Epithelial cell of prostate (primary cell): ENCODE data around the gene SEC22C.

Experiments
- DNase-seq: peaks from one replicate; pipeline ENCODE4 v3.0.0-alpha.2; 2011; ENCODE audit warnings: low read depth, low spot score
- H3K27ac ChIP-seq: fragments of 450-650 bp; 2 replicates; pipeline ENCODE4 v1.5.1; 2017; ENCODE audit warnings: mild to moderate bottlenecking

SEC22C gene

GRCh38 chr3:42539871-42540714, 41.7 kb downstream of the SEC22C start:
- DNase-seq, result no peak
- H3K27ac ChIP-seq, result no peak overlapping the region

DNA sequence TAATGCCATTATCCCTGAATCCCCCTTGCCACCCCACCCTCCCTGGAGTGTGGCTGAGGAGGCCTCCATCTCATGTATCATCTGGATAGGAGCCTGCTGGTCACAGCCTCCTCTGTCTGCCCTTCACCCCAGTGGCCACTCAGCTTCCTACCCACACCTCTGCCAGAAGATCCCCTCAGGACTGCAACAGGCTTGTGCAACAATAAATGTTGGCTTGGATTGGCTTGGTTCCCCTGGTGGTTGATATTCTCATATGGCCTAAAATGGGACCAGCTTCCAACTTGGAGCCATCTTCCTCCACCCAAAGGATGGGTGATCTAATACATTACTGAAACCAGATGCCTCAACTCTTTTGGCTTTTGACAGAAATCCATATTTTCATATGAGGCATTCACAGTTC, 44.4 kb downstream of the SEC22C start:
- DNase-seq, result no peak
- H3K27ac ChIP-seq, result no peak overlapping the region

DNA sequence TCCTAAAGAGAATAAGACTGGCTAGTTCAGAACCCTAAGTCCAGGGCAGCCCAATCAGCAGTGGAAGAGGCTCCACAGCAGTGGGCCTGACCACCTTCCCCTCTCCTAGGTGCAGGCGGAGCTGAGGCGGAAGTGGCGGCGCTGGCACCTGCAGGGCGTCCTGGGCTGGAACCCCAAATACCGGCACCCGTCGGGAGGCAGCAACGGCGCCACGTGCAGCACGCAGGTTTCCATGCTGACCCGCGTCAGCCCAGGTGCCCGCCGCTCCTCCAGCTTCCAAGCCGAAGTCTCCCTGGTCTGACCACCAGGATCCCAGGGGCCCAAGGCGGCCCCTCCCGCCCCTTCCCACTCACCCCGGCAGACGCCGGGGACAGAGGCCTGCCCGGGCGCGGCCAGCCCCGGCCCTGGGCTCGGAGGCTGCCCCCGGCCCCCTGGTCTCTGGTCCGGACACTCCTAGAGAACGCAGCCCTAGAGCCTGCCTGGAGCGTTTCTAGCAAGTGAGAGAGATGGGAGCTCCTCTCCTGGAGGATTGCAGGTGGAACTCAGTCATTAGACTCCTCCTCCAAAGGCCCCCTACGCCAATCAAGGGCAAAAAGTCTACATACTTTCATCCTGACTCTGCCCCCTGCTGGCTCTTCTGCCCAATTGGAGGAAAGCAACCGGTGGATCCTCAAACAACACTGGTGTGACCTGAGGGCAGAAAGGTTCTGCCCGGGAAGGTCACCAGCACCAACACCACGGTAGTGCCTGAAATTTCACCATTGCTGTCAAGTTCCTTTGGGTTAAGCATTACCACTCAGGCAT, 45.6 kb downstream of the SEC22C start:
- no peak overlapping the region for H3K27ac ChIP-seq
- no peak for DNase-seq

- DNase-seq, result no peak
- H3K27ac ChIP-seq, result no peak overlapping the region
Observed at GRCh38 chr3:42533161-42533897, 48.4 kb downstream of the SEC22C start.

DNA sequence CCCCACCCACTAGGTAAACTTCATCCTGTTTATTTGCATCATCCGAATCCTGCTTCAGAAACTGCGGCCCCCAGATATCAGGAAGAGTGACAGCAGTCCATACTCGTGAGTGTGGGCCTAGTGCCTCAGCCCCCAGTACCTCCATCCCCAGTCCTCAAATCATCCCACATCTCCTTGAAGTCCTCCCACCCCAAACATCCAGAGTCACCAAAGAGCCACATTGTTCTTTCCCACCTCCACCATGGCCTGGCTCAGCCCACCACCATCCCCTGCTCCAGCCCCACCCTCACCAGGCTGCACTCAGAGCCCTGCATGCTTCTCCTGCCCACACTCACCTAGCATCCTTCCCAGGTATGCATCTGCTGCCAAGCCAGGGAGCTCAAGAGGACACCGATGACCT, 49.5 kb downstream of the SEC22C start:
- no peak for DNase-seq
- H3K27ac ChIP-seq, result no peak overlapping the region

- no peak for DNase-seq
- H3K27ac ChIP-seq, result no peak overlapping the region
Observed at GRCh38 chr3:42531470-42531869, 50.3 kb downstream of the SEC22C start.

GRCh38 chr3:42530073-42530472, 51.7 kb downstream of the SEC22C start:
- DNase-seq, result no peak
- H3K27ac ChIP-seq, result no peak overlapping the region

GRCh38 chr3:42529468-42529867, 52.3 kb downstream of the SEC22C start:
- DNase-seq, result no peak
- H3K27ac ChIP-seq, result no peak overlapping the region

GRCh38 chr3:42527368-42527917, 54.3 kb downstream of the SEC22C start:
- DNase-seq, result no peak
- H3K27ac ChIP-seq, result no peak overlapping the region

- H3K27ac ChIP-seq, result no peak overlapping the region
- no peak for DNase-seq
Observed at GRCh38 chr3:42526616-42527367, 55.0 kb downstream of the SEC22C start.

DNA sequence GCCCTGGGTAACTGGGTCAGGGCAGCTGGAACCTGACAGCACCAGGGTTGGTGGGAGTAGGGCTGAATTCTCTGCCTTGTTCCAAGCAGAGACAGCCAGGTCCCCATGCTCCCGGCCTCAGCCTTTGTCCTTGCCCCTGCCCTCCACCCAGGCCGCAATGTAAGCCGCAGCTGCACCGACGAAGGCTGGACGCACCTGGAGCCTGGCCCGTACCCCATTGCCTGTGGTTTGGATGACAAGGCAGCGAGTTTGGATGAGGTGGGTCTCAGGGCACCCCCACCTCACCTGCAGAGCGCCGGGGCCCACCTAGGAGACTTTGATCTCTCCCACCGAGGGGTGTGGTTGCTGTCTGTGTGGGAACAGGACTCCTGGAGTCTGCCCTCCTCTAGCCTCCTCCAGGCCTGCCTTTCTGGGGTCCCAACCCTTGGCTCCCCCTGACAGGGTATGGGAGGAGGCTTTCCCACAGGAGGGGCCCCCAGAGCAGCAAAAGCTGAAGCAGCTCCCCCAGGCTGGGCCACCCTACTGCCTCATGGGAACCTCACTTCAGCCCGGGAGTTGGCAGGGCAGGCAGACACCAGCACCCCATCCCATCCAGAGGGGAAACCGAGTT, 55.9 kb downstream of the SEC22C start:
- DNase-seq, result no peak
- H3K27ac ChIP-seq, result no peak overlapping the region

- H3K27ac ChIP-seq, result no peak overlapping the region
- no peak for DNase-seq
Observed at GRCh38 chr3:42525212-42525611, 56.6 kb downstream of the SEC22C start.

- DNase-seq, result no peak
- H3K27ac ChIP-seq, result no peak overlapping the region
Observed at GRCh38 chr3:42524751-42525150, 57.0 kb downstream of the SEC22C start.

- DNase-seq, result no peak
- no peak overlapping the region for H3K27ac ChIP-seq
Observed at GRCh38 chr3:42520906-42521305, 60.9 kb downstream of the SEC22C start.

DNA sequence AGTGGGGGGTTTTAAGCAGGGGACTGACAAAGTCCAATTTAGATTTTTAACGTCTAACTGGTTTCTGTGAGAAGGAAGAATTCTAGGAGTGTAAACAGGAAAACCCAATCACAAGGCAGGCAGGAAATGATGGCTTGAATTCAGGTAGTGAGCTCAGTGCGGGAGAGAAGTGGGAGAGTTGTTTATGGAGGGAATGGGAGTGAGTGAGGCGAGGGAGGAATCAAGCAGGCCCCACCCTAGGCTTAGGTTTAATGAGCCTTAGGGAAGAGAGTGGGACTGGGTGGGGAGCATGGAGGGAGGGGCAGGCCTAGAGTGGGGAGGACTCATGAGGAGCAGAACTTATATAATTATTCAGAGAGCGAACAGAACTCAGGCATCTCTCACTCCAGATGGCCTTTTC, 61.4 kb downstream of the SEC22C start:
- no peak overlapping the region for H3K27ac ChIP-seq
- DNase-seq, result no peak

GRCh38 chr3:42519568-42519962, 62.2 kb downstream of the SEC22C start:
- no peak for DNase-seq
- no peak overlapping the region for H3K27ac ChIP-seq

- DNase-seq, result no peak
Observed at GRCh38 chr3:42518800-42519567, 62.8 kb downstream of the SEC22C start.

DNA sequence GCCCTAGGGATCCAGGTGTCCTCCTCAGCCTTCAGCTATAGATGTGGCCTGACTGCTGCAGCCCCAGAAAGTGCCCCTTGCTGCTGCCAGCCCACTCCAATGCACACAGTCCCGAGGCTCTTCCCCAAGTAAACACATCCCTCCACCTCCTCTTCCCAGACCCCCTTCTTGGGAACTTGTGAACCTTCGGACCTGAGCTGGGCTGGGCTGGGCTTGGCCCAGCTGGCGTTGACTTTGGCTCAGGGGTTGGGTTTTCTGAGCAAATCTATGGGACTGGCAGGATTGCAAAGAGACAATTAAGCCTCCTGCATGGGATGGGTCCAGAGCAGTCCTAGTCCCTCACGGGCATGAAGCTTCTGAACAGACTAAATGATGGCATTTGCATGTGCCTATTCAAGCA, 64.7 kb downstream of the SEC22C start:
- DNase-seq, result no peak
- no peak overlapping the region for H3K27ac ChIP-seq

More at GRCh38 chr3:42518800-42519567, 62.8 kb downstream of the SEC22C start:
- no peak overlapping the region for H3K27ac ChIP-seq

DNA sequence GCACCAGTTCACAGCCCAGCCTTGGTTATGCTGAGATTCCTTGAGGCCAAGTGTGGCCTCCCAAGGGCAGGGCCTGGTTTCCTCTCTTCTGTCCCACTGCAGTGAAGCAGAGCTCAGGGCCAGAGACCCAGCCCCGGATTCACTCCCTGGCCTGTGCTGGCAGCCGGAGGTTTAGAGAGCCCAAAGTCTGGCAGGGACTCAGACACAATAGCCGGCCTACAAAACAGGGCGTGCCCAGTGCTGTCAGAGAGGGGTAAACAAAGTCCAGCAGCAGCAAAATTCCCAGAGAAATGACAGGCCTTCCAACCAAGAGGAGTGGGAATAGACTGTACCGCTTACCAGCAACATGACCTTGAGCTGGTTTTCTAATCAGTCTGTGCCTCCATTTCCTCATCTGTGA, 65.3 kb downstream of the SEC22C start:
- peak overlapping the region; percentile 85 for H3K27ac ChIP-seq
- no peak for DNase-seq
